SHP77 (cell line): ENCODE data around the gene ETNK1.

Source experiments
- DNase-seq, 2 experiments: peaks; one replicate each; lab custom pipeline; 2025; lab: John Stamatoyannopoulos, UW

Gene ETNK1

DNA sequence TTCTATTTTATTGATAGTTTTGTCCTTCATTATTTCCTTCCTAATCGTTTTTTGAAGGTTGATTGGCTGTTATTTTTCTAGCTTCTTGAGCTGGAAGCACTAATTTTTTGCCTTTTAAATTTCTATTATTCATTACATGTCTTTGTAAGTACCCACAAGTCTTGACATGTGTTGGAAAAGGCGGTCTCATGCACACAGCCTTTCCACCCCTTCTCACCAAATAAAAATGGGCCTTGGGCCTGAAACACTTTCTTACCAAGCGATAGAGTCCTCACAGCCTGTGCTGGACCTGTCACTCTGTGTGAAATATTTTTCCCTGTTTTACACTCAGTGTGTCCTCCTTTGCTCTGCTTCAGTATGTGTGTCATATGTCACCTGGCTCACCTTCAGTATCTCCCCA lies 9.9 kb downstream of the ETNK1 start:
- DNase-seq = no peak

DNA sequence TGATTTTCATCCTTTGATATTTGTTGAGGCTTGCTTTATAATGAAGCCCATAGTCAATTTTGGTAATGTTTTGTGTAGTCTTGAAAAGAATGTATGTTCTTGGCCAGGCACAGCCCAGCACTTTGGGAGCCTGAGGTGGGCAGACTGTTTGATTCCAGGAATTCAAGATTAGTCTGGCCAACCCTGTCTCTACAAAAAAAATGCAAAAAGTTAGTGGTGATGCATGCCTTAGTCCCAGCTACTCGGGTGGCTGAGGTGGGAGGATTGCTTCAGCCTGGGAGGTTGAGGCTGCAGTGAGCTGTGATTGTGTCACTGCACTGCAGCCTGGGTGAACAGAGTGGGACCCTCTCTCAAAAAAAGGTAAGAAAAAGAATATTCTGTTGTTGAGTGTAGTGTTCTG lies 10.8 kb downstream of the ETNK1 start:
- DNase-seq = no peak

DNA sequence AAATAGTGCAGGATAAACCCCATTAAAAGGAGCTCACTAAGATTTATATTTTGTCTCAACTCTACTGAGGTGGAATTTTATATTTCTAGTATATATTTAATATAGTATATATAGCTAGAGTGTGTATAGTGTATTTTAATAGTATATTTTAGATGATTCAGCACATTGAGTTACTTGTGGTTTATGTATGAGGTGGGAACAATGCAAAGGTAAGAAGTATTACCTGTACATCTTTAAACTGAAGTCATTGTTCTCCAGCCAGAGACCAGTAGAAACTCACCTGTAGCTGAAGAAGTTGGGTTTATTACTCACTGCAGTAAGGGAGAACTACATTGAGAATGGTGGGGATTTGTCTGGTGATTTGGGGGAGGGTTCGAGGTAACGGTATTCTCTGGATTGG lies 15.9 kb downstream of the ETNK1 start:
- no peak for DNase-seq

DNA sequence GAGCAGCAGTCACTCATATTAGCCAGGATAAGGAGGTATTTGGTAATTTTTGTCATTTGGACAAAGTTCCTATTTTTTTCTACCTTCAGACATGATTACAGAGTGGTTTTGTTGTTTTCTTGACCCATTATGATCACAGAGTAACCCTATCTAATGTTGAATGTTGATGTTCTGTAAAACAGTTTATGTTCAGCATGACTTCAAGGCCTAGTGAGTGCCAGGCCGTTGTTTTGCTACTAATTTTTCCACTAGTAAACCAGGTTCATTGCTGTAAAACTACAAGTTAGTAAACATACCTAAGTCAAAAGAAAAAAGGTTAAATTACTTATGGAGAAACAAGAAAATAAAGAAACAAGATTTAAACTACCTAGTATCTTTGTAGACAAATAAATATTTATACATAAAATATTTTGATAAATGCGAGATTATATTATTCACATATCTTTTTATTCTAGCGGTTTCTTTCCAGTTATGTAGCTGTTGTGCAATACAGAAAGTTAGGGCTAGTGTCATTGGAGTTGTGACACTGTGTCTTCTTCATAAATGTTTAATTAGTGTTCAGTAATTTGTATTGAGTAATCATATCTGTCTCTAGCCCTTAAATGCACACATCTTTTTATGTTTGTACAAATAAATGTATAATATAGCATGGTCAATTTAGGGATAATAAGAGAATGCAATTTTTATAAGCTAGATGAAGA lies 16.5 kb downstream of the ETNK1 start:
- no peak for DNase-seq

DNA sequence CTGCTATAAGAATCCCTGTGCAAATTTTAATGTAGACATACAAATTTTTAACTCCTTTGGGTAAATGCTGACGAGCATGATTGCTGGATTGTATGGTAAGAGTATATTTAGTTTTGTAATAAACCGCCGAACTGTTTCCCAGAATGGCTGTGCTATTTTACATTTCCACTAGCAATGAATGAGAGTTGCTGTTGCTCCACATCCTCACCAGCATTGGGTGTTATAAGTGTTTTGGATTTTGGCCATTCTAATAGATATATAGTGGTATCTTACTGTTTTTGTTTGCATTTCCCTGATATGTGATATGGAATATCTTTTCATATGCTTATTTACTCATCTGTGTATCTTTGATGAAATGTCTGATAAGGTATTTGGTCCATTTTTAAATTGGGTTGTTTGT lies 23.7 kb downstream of the ETNK1 start:
- no peak for DNase-seq

DNA sequence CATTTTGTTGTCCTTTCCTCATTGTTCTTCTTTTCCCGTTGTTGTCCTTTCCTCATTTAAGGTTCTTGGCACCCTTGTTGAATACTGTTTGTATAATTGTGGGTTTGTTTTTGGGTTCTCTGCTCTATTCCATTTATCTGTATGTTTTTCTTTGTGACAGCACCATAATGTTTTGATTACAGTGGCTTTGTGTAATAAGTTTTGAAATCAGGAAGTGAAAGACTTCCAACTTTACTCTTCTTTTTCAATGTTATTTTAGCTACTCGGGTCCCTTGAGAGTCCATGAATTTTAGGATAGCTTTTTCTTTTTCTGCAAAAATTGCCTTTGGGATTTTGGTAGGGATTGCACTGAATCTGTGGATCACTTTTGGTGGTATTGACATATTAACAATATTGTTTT lies 28.1 kb downstream of the ETNK1 start:
- DNase-seq = no peak

DNA sequence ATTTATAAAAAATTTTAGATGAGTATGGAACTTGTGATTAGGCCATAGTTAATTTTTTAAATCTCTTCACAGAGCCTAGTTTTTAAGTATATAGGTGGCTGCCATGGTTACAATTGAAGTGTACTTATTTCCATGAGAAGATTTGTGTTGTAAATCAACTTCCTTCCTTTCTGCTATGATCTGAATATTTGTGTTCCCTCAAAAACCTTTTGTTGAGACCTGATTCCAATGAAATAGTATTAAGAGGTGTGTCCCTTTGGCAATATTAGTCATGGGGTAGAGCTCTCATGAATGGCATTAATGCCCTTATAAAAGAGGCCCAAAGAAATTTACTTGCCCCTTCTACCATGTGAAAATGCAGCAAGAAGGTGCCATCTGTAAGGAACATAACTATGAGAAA lies 28.8 kb downstream of the ETNK1 start:
- no peak for DNase-seq

DNA sequence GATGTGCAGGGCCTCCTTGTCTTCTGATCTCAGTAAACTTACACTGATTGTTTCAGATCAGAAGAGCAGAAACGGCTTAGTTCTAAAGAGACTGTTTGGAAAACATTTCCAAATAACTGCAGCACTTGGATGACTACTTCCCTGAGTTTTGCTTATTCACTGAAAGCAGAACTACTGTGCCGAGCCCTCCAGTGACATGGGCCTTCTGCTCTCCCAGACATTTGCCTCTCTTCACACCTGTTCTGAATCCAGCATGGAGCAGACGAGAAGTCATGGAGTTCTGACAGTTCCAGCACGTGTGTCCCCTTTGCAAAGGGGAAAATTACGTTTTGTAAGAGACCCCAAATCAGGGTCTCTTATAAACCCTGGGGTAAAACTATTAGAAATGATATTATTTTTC lies 31.4 kb downstream of the ETNK1 start:
- DNase-seq = no peak

DNA sequence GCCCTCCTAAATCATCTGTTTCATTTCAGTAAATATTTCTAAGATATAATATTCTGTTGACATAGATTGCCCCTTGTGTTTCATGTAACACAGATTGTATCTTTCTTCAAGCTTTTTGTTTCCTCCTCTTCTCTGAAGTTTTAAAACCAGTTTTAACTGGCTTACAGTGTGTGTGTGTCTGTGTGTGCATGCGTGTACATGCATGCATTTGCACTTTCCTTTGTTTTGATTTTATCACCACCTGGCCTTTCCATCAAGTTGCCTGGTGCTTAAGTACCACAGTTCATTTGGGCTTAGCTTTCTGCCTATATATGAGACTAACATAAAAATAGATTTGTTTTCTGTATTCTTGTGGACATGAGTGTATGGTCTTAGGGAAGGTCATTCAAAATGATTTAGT lies 31.9 kb downstream of the ETNK1 start:
- DNase-seq = no peak

DNA sequence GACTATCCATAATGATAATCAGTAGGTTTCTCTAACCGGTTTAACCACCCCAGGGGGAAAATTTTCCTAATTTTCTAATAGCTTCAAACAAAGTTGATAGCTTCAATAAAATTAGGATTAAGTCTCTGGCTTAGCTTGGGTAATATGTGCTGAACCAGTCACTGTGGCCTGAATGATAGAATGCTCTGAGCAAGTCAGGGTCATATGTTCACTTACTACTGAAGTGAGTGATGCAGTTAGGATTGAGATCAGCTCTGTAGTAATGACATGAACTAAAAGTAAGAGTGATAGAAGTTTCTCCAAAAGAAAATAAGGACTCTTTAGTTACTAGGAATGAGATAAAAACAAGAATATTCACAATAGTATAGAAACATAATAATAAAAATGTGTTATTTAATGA lies 32.6 kb downstream of the ETNK1 start:
- DNase-seq = no peak

DNA sequence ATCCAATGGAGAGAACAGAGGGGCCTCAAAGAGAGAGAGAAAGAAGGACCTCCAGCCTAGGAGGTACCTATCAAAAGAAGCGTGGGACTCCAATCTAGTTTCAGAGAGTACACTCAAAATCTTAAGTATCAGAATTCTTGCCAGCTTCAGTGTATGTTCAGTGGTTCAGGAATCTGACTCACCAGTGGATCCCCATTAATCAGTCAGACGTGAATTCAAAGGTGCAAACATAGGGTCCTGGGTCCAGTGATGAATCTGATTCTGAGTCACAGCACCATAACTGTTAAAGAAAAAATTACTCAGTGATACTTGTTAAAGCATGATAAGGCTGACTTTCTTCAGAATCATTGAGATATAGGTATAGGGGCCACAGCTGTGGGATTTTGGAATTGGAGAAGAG lies 33.2 kb downstream of the ETNK1 start:
- DNase-seq = no peak

DNA sequence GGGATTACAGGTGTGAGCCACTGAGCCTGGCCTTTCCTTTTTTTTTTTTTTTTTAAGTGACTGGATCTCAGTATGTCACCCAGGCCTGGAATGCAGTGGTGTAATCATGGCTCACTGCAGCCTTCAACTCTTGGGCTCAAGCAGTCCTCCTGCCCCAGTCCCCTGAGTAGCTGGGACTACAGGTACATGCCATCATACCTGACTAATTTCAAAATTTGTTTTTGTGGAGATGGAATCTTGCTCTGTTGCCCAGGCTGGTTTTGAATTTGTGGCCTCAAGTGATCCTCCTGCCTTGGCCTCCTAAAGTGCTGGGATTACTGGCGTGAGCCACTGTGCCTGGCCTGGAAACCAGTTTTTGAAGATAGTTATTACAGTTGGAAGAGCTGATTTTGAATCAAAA lies 37.4 kb downstream of the ETNK1 start:
- no peak for DNase-seq

DNA sequence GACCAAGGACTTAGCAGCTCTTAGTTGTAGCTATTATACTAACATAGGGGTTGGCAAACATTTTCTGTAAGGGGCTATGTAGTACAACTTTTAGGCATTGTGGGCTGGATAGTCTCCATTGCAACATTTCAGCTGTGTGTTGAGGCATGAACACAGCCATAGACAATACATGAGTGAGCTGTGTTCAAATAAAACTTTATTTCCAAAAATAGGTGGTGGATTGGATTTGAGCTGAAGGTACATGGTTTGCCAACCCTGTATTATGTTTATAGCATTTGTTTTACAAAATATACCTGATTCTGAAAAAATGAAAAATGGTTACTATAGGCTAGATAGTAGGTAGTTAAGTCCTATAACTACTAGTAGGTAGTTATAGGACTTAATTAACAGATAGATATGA lies 40.5 kb downstream of the ETNK1 start:
- no peak for DNase-seq

DNA sequence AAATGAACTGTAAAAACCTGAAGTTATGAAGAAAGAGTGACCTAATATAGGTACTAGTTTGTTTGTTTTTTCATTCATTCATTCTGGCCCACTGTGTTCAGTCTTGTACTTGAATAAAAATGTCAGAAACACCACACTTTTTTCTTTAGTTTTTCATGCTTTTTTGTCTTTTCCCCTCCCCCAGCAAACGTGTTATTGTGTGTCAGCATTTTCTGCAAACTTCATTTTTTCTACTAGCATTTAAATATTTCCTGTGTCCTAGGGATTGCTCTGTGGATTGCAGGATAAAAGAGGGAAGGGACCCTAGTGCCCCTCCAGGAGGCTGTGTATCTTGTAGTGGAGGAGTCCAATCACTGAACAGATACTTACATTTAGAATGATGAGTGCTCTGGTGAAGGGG lies 42.2 kb downstream of the ETNK1 start:
- no peak for DNase-seq

DNA sequence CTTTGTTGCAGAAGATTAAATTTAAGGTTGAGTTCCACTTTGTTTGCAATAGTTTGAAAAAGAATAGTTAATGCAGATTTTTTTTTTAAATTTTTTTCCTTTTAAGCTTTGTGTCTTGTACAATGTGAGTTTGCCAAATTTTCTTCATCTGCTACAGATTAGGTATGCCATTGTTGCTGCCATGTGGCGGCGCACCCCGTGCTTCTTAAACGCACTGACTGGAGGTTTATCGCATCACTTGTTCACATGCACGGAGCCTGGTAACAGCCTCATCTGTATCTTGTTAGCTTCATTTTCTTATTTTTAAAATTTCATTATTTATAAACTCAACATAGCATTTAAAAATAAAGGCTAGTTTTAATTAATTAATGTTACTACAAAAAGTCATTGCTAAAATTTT lies 43.5 kb downstream of the ETNK1 start:
- DNase-seq = no peak

DNA sequence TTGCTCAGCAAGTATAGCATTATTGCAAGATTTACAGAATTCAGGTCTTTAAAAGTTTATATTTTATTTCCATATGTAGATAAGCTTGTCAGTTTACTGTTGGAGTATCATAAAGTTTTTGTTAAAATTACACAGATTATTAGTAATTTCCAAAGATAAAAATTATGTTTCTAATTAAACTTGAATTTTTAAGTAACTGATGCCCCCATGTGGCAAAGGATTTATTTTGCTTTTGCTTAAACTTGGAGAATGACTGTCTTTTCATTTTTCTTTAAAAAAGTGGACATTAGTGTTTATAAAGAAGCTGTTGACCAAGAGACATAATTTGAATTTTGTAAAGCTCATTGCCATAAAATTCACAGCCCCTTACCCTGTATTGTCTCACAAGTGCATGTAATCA lies 45.8 kb downstream of the ETNK1 start:
- no peak for DNase-seq

DNA sequence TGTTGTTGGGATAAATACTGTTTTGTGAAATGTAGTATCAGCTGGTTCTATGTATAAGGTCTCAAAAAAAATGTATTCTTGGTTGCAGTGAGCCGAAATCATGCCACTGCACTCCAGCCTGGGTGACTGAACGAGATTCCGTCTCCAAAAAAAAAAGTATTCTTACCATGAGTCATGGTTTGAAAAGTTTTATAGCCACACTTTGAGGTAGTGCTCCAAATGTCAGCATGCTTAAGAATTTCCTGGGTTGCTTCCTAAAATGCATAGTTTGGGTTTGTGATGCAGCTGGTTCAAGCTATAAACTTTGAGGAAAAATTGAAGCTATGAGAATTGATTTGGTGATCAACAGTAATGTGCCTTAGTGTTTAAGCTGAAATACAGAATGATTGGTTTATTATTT lies 48.0 kb downstream of the ETNK1 start:
- DNase-seq = no peak

DNA sequence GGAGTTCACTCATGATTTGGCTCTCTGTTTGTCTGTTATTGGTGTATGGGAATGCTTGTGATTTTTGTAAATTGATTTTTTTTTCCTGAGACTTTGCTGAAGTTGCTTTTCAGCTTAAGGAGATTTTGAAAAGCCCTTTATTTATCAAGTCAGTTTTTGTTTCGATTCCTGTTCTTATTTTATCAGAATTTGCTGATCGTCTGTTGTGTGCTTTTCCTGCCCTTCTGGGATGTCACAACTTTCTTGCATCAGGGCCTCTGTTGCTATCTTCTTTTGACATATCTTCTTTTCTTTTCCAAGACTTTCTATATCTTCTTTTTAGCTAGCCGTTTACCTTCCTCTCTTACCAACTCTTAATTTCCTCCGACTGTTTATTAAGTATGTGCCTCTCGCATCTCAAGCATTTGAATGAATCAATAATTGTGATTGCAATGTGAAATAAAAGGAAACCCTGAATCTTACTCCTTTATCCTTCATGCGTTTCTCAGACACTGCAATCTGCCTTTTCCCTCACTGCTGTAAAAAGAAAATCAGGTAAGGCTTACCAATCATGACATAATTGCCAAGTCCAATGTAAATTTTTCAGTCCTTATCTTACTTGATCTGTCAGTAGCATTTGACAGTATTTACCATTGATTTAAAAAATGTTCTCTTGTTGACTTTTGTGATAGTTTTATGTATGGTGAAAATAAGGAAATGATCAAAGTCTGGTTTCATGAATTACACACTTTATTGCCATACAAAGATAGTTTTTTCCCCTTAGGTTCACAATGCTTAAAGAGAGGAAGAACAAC lies 53.0 kb downstream of the ETNK1 start:
- no peak for DNase-seq

DNA sequence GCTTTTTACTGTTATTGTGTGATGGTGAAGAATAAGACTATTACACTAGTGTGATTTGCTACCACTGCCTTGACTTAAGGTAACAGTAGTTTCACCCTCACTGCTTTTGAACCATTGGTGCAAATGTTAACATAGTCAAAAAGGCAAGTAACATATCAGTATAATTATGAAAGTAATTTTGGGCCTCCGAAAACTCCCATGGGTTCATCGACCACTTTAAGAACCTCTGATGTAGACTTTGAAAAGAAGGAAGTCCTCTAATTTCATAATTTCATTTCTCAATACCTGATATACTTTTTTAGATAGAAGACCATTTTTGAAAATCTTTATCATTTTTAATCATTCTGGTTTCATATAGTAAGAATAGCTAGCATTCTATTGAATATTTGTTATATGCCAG lies 57.7 kb downstream of the ETNK1 start:
- DNase-seq = no peak

DNA sequence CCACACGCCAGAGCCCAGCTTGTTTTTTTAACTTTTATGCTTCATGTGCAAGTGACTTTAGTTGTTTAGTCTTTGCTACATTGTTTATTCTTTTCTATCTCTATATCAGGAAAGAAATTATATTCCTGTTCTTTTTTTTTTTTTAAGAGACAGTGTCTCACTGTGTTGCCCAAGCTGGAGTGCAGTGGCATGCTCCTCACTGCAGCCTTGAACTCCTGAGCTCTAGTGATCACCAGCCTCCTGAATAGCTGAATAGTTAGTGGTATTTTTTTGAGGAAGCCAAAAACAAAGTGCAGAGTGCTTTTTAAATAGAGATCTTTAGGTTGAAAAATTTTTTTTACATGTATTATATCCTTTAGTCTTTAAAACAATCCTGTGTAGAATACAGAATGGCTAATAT lies 58.2 kb downstream of the ETNK1 start:
- DNase-seq = no peak

DNA sequence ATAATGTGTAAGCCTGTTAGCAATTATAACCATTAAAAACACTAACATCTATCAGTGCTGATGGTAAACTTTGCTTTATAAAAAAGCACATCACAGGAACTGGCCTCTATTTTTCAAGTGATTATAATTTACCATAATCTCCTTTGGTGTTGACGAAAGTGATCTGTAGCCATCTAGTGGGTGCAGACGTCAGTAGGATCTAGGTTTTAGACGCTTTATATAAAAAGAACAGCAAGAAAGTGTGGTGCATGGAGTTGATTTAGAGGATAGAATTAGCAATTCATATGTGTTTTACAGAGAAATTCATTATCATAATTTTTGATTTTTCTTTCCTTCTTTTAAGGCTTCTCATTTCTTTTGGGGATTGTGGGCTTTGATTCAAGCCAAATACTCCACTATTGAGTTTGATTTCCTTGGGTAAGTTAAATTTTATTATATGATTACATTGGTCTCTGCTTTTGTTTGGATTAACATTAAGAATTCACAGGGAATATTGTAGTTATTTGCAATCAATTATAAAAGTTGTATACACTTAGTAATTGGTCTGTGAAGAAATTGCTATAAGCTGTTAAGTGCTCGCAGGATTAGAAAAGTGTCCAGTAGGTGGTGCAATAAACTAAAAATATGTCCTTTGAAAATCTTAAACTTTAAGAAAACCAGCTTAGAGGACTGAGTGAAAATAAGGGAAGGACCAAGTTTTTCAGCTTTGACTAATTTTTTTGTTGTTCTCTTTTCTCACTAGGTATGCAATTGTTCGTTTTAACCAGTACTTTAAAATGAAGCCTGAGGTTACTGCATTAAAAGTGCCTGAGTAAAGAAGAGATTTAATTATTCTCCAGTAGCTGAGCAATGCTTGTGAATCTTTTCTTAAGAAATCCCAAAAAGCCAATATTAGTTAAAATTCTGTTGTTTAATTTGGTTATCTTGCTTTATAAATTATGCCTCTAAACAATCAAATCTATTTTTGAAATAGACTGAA lies 59.5 kb downstream of the ETNK1 start:
- no peak for DNase-seq

DNA sequence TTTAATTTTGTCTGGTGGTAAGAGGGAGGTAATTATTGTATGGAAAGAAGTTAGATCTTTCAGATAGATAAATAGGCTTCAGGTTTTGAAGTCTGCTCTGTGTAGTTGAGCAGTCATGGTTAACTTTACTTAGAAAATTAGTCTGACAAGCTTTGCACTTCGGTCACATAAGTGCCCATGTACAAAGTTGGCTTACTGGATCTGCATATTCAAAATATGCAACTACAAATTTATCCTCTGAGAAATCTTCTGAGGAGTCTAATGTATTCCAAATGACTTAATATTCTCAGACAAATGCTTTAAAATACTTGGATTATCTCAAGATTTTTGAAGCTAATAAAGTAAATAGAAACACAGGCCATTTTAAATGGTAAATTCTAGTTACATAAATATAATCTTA lies 61.2 kb downstream of the ETNK1 start:
- DNase-seq = no peak
